ENCODE results near the gene LDLRAD3. TPM values are rescaled to one million over a fixed set of nuclear protein-coding genes. Genes with fewer than 3 reads are reported as not detected.

The LDLRAD3 gene
- polyA plus RNA-seq, 1 donor (not counting 4 experiments of a cell fraction or from before 2014, with no cell fraction given): 13.1 TPM

GRCh38 chr11:35944503-35945136 is 758 bp downstream of the LDLRAD3 start:
- TF ChIP-seq CTCF (optimal IDR thresholded peaks at IDR 0.05 in 1 of 3, IDR thresholded peaks at IDR 0.05 in 1 of 3, conservative IDR thresholded peaks at IDR 0.05 in 1 of 3; ENCODE audit: extremely low read depth in 1 of 3, insufficient read depth in 2 of 3, low read length in 3 of 3) (no peak), EZH2 (IDR thresholded peaks at IDR 0.05; ENCODE audit: low read length) (no peak)
- Histone ChIP-seq H3K4me2 (ENCODE audit: control insufficient read depth, extremely low read depth, insufficient read depth, low read depth, low read length) (peak overlapping the region; percentile 90), H3K27me3 (ENCODE audit: control insufficient read depth, extremely low read depth, insufficient read depth, low read length) (no peaks in the 10 kb centered on the region), H3K9me1 (ENCODE audit: control insufficient read depth, extremely low read depth, insufficient read depth, low read length) (peaks cover 2% of the 10 kb centered on the region), H3K79me2 (ENCODE audit: control insufficient read depth, insufficient read depth, low read length) (peaks cover 43% of the 10 kb centered on the region), H3K27ac (ENCODE audit: control insufficient read depth, insufficient read depth, low read length) (peak overlapping the region; percentile 67), H3K9me3 (ENCODE audit: control insufficient read depth, low read depth, low read length) (no peaks in the 10 kb centered on the region), H3K36me3 (ENCODE audit: control insufficient read depth in 2 of 2, extremely low read depth in 1 of 2, insufficient read depth in 2 of 2, low read length in 2 of 2) (no peaks in the 10 kb centered on the region), H3K4me1 (ENCODE audit: control insufficient read depth, extremely low read depth, insufficient read depth, low read length) (peaks cover 16% of the 10 kb centered on the region), H2AFZ (ENCODE audit: control insufficient read depth, low read length) (peak overlapping the region; percentile 79), H4K20me1 (ENCODE audit: control insufficient read depth, extremely low read depth, insufficient read depth, low read length) (peaks cover under 1% of the 10 kb centered on the region), H3K4me3 (ENCODE audit: control insufficient read depth in 2 of 3, extremely low read depth in 1 of 3, insufficient read depth in 2 of 3, low read depth in 1 of 3, low read length in 3 of 3) (peak overlapping the region; percentile 46 to 92 (median 79)), H3K9ac (ENCODE audit: control insufficient read depth, extremely low read depth, insufficient read depth, low read length) (peak overlapping the region; percentile 75)
- no peak for FAIRE-seq
- DNase-seq (ENCODE audit: low read depth, low spot score): no peak
- dilution Hi-C loops (cut with MboI; ENCODE audit: extremely low pct_ligation_motif_present, low sequenced_read_pairs): no loop called here

GRCh38 chr11:35945137-35945518 is 1.3 kb downstream of the LDLRAD3 start:
- peaks cover 5% of the 10 kb centered on the region for H4K20me1 ChIP-seq (ENCODE audit: control insufficient read depth, extremely low read depth, insufficient read depth, low read length)
- dilution Hi-C loops (cut with MboI; ENCODE audit: extremely low pct_ligation_motif_present, low sequenced_read_pairs): no loop called here
- H3K27ac ChIP-seq (ENCODE audit: control insufficient read depth, insufficient read depth, low read length): no peak overlapping the region
- no peaks in the 10 kb centered on the region for H3K36me3 ChIP-seq (ENCODE audit: control insufficient read depth in 2 of 2, extremely low read depth in 1 of 2, insufficient read depth in 2 of 2, low read length in 2 of 2)
- H2AFZ ChIP-seq (ENCODE audit: control insufficient read depth, low read length): no peak overlapping the region
- H3K9ac ChIP-seq (ENCODE audit: control insufficient read depth, extremely low read depth, insufficient read depth, low read length): peak overlapping the region; percentile 75
- TF ChIP-seq EZH2 (IDR thresholded peaks at IDR 0.05; ENCODE audit: low read length) (no peak), CTCF (optimal IDR thresholded peaks at IDR 0.05 in 1 of 3, IDR thresholded peaks at IDR 0.05 in 1 of 3, conservative IDR thresholded peaks at IDR 0.05 in 1 of 3; ENCODE audit: extremely low read depth in 1 of 3, insufficient read depth in 2 of 3, low read length in 3 of 3) (no peak)
- H3K4me2 ChIP-seq (ENCODE audit: control insufficient read depth, extremely low read depth, insufficient read depth, low read depth, low read length): peak overlapping the region; percentile 90
- peak overlapping the region; percentile 46 to 92 (median 79) for H3K4me3 ChIP-seq (ENCODE audit: control insufficient read depth in 2 of 3, extremely low read depth in 1 of 3, insufficient read depth in 2 of 3, low read depth in 1 of 3, low read length in 3 of 3)
- peaks cover 2% of the 10 kb centered on the region for H3K9me1 ChIP-seq (ENCODE audit: control insufficient read depth, extremely low read depth, insufficient read depth, low read length)
- H3K4me1 ChIP-seq (ENCODE audit: control insufficient read depth, extremely low read depth, insufficient read depth, low read length): peaks cover 21% of the 10 kb centered on the region
- no peaks in the 10 kb centered on the region for H3K27me3 ChIP-seq (ENCODE audit: control insufficient read depth, extremely low read depth, insufficient read depth, low read length)
- FAIRE-seq (no peak), DNase-seq (ENCODE audit: low read depth, low spot score) (no peak)
- no peaks in the 10 kb centered on the region for H3K9me3 ChIP-seq (ENCODE audit: control insufficient read depth, low read depth, low read length)
- peaks cover 47% of the 10 kb centered on the region for H3K79me2 ChIP-seq (ENCODE audit: control insufficient read depth, insufficient read depth, low read length)

Measured in keratinocyte (primary cell).